ENCODE data around the gene DAB2IP.

GRCh38 chr9:121750259-121750714, 98.9 kb downstream of the DAB2IP start:
- TF ChIP-seq HDGF (IDR thresholded peaks at IDR 0.05; ENCODE audit: borderline replicate concordance) (no peak), SUZ12 (IDR thresholded peaks at IDR 0.05) (no peak), SP1 (IDR thresholded peaks at IDR 0.05) (no peak), L3MBTL2 (conservative IDR thresholded peaks at IDR 0.05) (no peak), ZNF384 (IDR thresholded peaks at IDR 0.05) (no peak), BHLHE40 (IDR thresholded peaks at IDR 0.05; ENCODE audit: borderline replicate concordance) (no peak)
- TF ChIP-seq, protein P1, sequence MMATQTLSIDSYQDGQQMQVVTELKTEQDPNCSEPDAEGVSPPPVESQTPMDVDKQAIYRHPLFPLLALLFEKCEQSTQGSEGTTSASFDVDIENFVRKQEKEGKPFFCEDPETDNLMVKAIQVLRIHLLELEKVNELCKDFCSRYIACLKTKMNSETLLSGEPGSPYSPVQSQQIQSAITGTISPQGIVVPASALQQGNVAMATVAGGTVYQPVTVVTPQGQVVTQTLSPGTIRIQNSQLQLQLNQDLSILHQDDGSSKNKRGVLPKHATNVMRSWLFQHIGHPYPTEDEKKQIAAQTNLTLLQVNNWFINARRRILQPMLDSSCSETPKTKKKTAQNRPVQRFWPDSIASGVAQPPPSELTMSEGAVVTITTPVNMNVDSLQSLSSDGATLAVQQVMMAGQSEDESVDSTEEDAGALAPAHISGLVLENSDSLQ (IDR thresholded peaks at IDR 0.05): no peak
